ENCODE data around the gene PCCB. TPM values are rescaled to one million over a fixed set of nuclear protein-coding genes. Genes with fewer than 3 reads are reported as not detected.

The PCCB gene
- total and polyA plus RNA-seq, 2 of the 8 experiments (the other 6 are each of a cell fraction or from before 2014, with no cell fraction given), result 56.7 to 84.4 TPM

DNA sequence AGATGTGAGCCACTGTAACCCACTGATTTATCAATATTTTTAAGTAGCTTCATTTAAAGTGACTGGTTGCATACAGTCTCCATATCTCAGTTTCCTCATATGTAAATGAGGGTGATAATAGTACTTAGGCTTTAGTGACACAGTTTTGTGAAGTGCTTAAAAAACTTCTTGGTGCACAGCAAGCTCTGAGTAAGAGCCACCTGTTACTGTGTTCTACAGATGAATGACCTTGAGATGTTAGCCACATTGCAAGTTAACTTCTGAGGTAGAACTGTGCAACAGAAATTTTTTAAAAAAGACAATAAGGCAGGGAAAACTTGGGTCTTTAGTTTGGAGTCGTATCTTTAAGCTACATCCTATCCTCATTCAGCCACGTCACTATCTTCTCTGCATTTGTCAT lies 43.1 kb downstream of the PCCB start:
- H4K20me1 ChIP-seq (replicated peaks in 1 of 2; ENCODE audit: control insufficient read depth in 1 of 2, insufficient read depth in 2 of 2, low read length in 2 of 2), result no peaks in the 10 kb centered on the region

More for the DNA sequence above, 43.1 kb downstream of the PCCB start:
- Histone ChIP-seq H3K23me2 (ENCODE audit: low read depth, low read length) (no peaks in the 10 kb centered on the region), H2AK5ac (ENCODE audit: low read depth, low read length) (no peak overlapping the region), H3K4me3 (ENCODE audit: extremely low read depth in 1 of 4, insufficient read depth in 2 of 4, low read depth in 3 of 4, low read length in 4 of 4) (no peak overlapping the region), H3K79me1 (ENCODE audit: low read depth, low read length) (no peaks in the 10 kb centered on the region), H3K4ac (replicated peaks; ENCODE audit: insufficient read length, low read depth, low read length) (no peak overlapping the region), H3K14ac (ENCODE audit: insufficient read length) (no peak overlapping the region), H2BK20ac (ENCODE audit: low read length) (no peak overlapping the region), H3K56ac (replicated peaks; ENCODE audit: insufficient read length, low read depth, low read length) (no peak overlapping the region), H4K91ac (replicated peaks; ENCODE audit: insufficient read length, low read length) (no peak overlapping the region), H3K9ac (replicated peaks in 1 of 4; ENCODE audit: extremely low read depth in 1 of 4, low read depth in 3 of 4, low read length in 3 of 4) (no peak overlapping the region), H3K27me3 (replicated peaks in 1 of 4; ENCODE audit: control insufficient read depth in 3 of 4, extremely low read depth in 1 of 4, insufficient read depth in 3 of 4, low read length in 3 of 4) (no peaks in the 10 kb centered on the region), H3K4me1 (replicated peaks in 1 of 4; ENCODE audit: control insufficient read depth in 3 of 4, insufficient read depth in 4 of 4, low read length in 3 of 4) (peaks cover 0 to 9% (median 6%) of the 10 kb centered on the region in 4 experiments; a peak in 5 of 7 replicates), H4K8ac (ENCODE audit: extremely low read depth, insufficient read depth, low read length) (no peak overlapping the region), H2BK15ac (ENCODE audit: low read length) (no peak overlapping the region), H3K23ac (ENCODE audit: insufficient read length) (no peak overlapping the region), H3K4me2 (ENCODE audit: insufficient read depth in 1 of 2, low read depth in 2 of 2, low read length in 2 of 2) (no peak overlapping the region), H3K79me2 (ENCODE audit: control insufficient read depth in 1 of 2, insufficient read depth in 2 of 2, low read length in 2 of 2) (no peaks in the 10 kb centered on the region; a peak in 1 of 4 replicates), H2AFZ (ENCODE audit: low read length) (no peak overlapping the region), H3K18ac (ENCODE audit: extremely low read depth, low read length) (no peak overlapping the region), H2BK12ac (ENCODE audit: low read depth, low read length) (no peak overlapping the region), H3K27ac (ENCODE audit: low read depth, low read length) (no peak overlapping the region), H2BK120ac (replicated peaks; ENCODE audit: low read depth, low read length) (no peak overlapping the region), H3K36me3 (ENCODE audit: control insufficient read depth in 2 of 4, insufficient read depth in 4 of 4, low read length in 3 of 4) (peaks cover 0 to 6% (median 2%) of the 10 kb centered on the region in 4 experiments; a peak in 4 of 8 replicates), H4K5ac (ENCODE audit: insufficient read length, low read depth, low read length) (no peak overlapping the region), H2BK5ac (ENCODE audit: low read depth, low read length) (no peak overlapping the region), H3K9me3 (ENCODE audit: insufficient read depth in 2 of 2, low read depth in 1 of 2, low read length in 1 of 2) (no peaks in the 10 kb centered on the region)
- DNase-seq (ENCODE audit: low read depth in 1 of 2, low spot score in 2 of 2) (no peak), FAIRE-seq (no peak)
- ChIA-PET CTCF (ENCODE audit: partially characterized antibody) (interaction anchor here (0.7 to 1.9 kb wide), 2 partner anchors 11 to 13 kb away, joined by 4 to 5 read pairs; no protein-coding TSS in a partner anchor), POLR2A (ENCODE audit: partially characterized antibody) (no interaction called here)
- TF ChIP-seq MAFK (IDR thresholded peaks at IDR 0.05; ENCODE audit: low read depth, low read length), result no peak
- no peak for TF ChIP-seq BRCA1 (IDR thresholded peaks at IDR 0.05; ENCODE audit: low read depth, low read length)
- TF ChIP-seq JUN (IDR thresholded peaks at IDR 0.05; ENCODE audit: low read depth, low read length), result no peak
- TF ChIP-seq, protein P1, sequence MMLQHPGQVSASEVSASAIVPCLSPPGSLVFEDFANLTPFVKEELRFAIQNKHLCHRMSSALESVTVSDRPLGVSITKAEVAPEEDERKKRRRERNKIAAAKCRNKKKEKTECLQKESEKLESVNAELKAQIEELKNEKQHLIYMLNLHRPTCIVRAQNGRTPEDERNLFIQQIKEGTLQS (IDR thresholded peaks at IDR 0.05; ENCODE audit: insufficient read depth, low read depth, low read length), result no peak
- TF ChIP-seq RAD21 (IDR thresholded peaks at IDR 0.05 in 1 of 2, conservative IDR thresholded peaks at IDR 0.05 in 1 of 2; ENCODE audit: low read depth in 2 of 2, low read length in 2 of 2), result no peak
- no peak for TF ChIP-seq ZNF274 (IDR thresholded peaks at IDR 0.05; ENCODE audit: borderline replicate concordance, extremely low read depth, low read length)
- TF ChIP-seq SP1 (IDR thresholded peaks at IDR 0.05; ENCODE audit: low read depth, low read length), result no peak
- no peak for TF ChIP-seq TBP (IDR thresholded peaks at IDR 0.05; ENCODE audit: low read depth, low read length)
- WGBS, 2 experiments (ENCODE audit: extremely low coverage in 1 of 2, insufficient coverage in 1 of 2, insufficient read length in 1 of 2, insufficient replicate concordance in 2 of 2, low coverage in 1 of 2, low lambda C conversion rate in 2 of 2, missing lambda C conversion rate in 1 of 2), result 94% methylated on average over 2 of the region's 2 CpGs; no CpG with 5 or more reads in 1 of the 2 experiments
